ENCODE results near the gene CYP4Z1.

DNA sequence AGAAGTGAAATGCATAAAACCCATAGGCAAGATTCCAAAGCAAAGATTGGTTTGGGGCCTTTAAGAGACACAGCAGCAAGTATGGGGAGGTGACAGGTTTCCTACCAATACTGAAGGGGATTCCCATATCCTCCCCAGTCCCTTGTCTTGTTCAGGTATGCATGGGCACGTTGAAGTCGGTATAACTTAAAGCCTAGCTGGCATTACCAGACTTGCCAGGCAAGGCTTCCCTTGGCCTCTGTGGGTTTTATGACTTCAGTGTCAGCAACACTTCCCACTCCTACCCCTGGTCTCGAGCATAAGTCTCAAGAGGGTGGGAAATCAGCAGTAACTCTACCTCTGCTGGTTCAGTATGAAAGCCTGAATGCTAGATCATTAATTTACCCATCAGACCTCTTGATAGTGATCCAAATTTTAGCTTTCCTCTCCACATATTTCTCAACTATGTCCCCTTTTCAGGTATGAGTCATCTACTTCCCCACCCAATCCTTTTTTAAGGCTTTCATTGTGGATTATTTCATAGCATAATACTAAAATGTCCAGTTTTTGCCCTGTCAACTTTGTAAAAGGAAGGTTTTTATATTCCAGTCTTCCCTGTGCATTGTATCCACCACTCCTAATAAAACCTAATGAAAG is 36.7 kb upstream of the CYP4Z1 start:
- TF ChIP-seq, protein P1, sequence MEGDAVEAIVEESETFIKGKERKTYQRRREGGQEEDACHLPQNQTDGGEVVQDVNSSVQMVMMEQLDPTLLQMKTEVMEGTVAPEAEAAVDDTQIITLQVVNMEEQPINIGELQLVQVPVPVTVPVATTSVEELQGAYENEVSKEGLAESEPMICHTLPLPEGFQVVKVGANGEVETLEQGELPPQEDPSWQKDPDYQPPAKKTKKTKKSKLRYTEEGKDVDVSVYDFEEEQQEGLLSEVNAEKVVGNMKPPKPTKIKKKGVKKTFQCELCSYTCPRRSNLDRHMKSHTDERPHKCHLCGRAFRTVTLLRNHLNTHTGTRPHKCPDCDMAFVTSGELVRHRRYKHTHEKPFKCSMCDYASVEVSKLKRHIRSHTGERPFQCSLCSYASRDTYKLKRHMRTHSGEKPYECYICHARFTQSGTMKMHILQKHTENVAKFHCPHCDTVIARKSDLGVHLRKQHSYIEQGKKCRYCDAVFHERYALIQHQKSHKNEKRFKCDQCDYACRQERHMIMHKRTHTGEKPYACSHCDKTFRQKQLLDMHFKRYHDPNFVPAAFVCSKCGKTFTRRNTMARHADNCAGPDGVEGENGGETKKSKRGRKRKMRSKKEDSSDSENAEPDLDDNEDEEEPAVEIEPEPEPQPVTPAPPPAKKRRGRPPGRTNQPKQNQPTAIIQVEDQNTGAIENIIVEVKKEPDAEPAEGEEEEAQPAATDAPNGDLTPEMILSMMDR (IDR thresholded peaks at IDR 0.05 in 4 of 5, conservative IDR thresholded peaks at IDR 0.05 in 1 of 5) = no peak
- TF ChIP-seq POLR2A (IDR thresholded peaks at IDR 0.05) = no peak
